WTC11 (cell line): ENCODE measurements around the gene GID4. TPM values are rescaled to one million over a fixed set of nuclear protein-coding genes. Genes with fewer than 3 reads are reported as not detected.

ENCODE experiments used
- ATAC-seq: fragments of 200-7000 bp; cut with Tn5 transposase; 2 replicates; pipeline ENCODE4 v1.10.0; 2021; ENCODE audit warnings: mild to moderate bottlenecking, moderate library complexity
- CTCF ChIA-PET: fragments of 300-600 bp; sonication (Branson Sonifier 250); formaldehyde crosslinking; loops from one replicate; lab custom pipeline; 2021; ENCODE audit warnings: antibody characterized with exemption; lab: Charles Lee
- POLR2A ChIA-PET: fragments of 350-600 bp; sonication (Branson Sonifier 250); formaldehyde crosslinking; loops from one replicate; lab custom pipeline; 2021; ENCODE audit warnings: antibody characterized with exemption; lab: Charles Lee
- DNase-seq: peaks from one replicate; pipeline ENCODE4 v3.0.0; 2021; ENCODE audit warnings: low spot score
- H3K27ac Mint-ChIP-seq: 2 replicates; pipeline ENCODE4 v1.8.0; 2021; ENCODE audit warnings: mixed read lengths
- H3K27me3 Mint-ChIP-seq: 2 replicates; pipeline ENCODE4 v1.8.0; 2021; ENCODE audit warnings: low read depth, mild to moderate bottlenecking, moderate library complexity, mixed read lengths
- H3K36me3 Mint-ChIP-seq: 2 replicates; pipeline ENCODE4 v1.8.0; 2021; ENCODE audit warnings: mixed read lengths
- H3K4me1 Mint-ChIP-seq: 2 replicates; pipeline ENCODE4 v1.8.0; 2022; ENCODE audit warnings: mixed read lengths
- H3K4me3 Mint-ChIP-seq: 2 replicates; pipeline ENCODE4 v1.8.0; 2021; ENCODE audit warnings: mild to moderate bottlenecking, moderate library complexity, mixed read lengths
- H3K9me3 Mint-ChIP-seq: 2 replicates; pipeline ENCODE4 v1.8.0; 2021; ENCODE audit warnings: mixed read lengths
- EMX1 ChIP-seq: fragments of 250-450 bp; sonication (Bioruptor Pico); IDR thresholded peaks from 2 replicates; pipeline ENCODE4 v1.8.0; 2021; ENCODE audit warnings: mild to moderate bottlenecking
- ESRRA ChIP-seq: sonication (generic); formaldehyde crosslinking; IDR thresholded peaks from 2 replicates; pipeline ENCODE4 v1.8.1; 2022; ENCODE audit warnings: mild to moderate bottlenecking, missing genetic modification reagents, borderline replicate concordance
- FOXJ3 ChIP-seq: sonication (generic); formaldehyde crosslinking; IDR thresholded peaks from 2 replicates; pipeline ENCODE4 v1.9.0; 2021; ENCODE audit warnings: missing genetic modification reagents, mild to moderate bottlenecking, borderline replicate concordance
- FOXP4 ChIP-seq: sonication (generic); formaldehyde crosslinking; IDR thresholded peaks from 2 replicates; pipeline ENCODE4 v1.8.0; 2022; ENCODE audit warnings: mild to moderate bottlenecking, missing genetic modification reagents
- HMGA2 ChIP-seq: fragments of 250-450 bp; sonication (Bioruptor Pico); IDR thresholded peaks from 2 replicates; pipeline ENCODE4 v1.4.0; 2021; ENCODE audit warnings: mild to moderate bottlenecking, moderate library complexity
- KAT7 ChIP-seq: sonication (generic); formaldehyde crosslinking; IDR thresholded peaks from 2 replicates; pipeline ENCODE4 v1.8.1; 2023; ENCODE audit warnings: missing genetic modification reagents, mild to moderate bottlenecking, borderline replicate concordance
- MYBL2 ChIP-seq: sonication (generic); formaldehyde crosslinking; IDR thresholded peaks from 2 replicates; pipeline ENCODE4 v1.8.1; 2023; ENCODE audit warnings: mild to moderate bottlenecking, moderate library complexity, missing genetic modification reagents
- NFE2L1 ChIP-seq: sonication (generic); formaldehyde crosslinking; IDR thresholded peaks from 2 replicates; pipeline ENCODE4 v1.8.1; 2023; ENCODE audit warnings: missing genetic modification reagents
- NR3C1 ChIP-seq: sonication (generic); formaldehyde crosslinking; conservative IDR thresholded peaks from 2 replicates; pipeline ENCODE4 v1.8.1; 2023; ENCODE audit warnings: low read depth, mild to moderate bottlenecking, missing genetic modification reagents
- OVOL2 ChIP-seq: fragments of 250-450 bp; sonication (Bioruptor Pico); IDR thresholded peaks from 2 replicates; pipeline ENCODE4 v1.9.0; 2021; ENCODE audit warnings: mild to moderate bottlenecking, borderline replicate concordance
- RELA ChIP-seq: sonication (generic); formaldehyde crosslinking; IDR thresholded peaks from 2 replicates; pipeline ENCODE4 v1.8.1; 2022; ENCODE audit warnings: missing genetic modification reagents, mild to moderate bottlenecking, borderline replicate concordance
- TCF7 ChIP-seq: sonication (generic); formaldehyde crosslinking; IDR thresholded peaks from 2 replicates; pipeline ENCODE4 v1.8.0; 2022; ENCODE audit warnings: mild to moderate bottlenecking, low read depth, missing genetic modification reagents, moderate library complexity
- ZNF121 ChIP-seq: sonication (generic); formaldehyde crosslinking; IDR thresholded peaks from 2 replicates; pipeline ENCODE4 v1.8.0; 2023; ENCODE audit warnings: missing genetic modification reagents
- ZNF232 ChIP-seq: sonication (generic); formaldehyde crosslinking; IDR thresholded peaks from 2 replicates; pipeline ENCODE4 v1.8.0; 2022; ENCODE audit warnings: mild to moderate bottlenecking, missing genetic modification reagents
- ZNF317 ChIP-seq: sonication (generic); formaldehyde crosslinking; IDR thresholded peaks from 2 replicates; pipeline ENCODE4 v1.8.1; 2023; ENCODE audit warnings: low read depth, mild to moderate bottlenecking, moderate library complexity, missing genetic modification reagents, borderline replicate concordance
- ZSCAN18 ChIP-seq: fragments of 250-450 bp; sonication (Bioruptor Pico); IDR thresholded peaks from 2 replicates; pipeline ENCODE4 v2.1.2; 2022; ENCODE audit warnings: mild to moderate bottlenecking, moderate library complexity
- total RNA-seq: library from RNA; stranded (reverse); gene quantifications from 3 replicates; pipeline ENCODE4 v1.2.3, GENCODE V29; 2021
- TF ChIP-seq, protein P1 (sequence below): fragments of 200-600 bp; IDR thresholded peaks from 2 replicates; pipeline ENCODE4 v1.8.0; 2022; ENCODE audit warnings: antibody characterized with exemption
- TF ChIP-seq, protein P2 (sequence below): fragments of 250-450 bp; sonication (Bioruptor Pico); IDR thresholded peaks from 2 replicates; pipeline ENCODE4 v1.9.0; 2021; ENCODE audit warnings: moderate library complexity, mild to moderate bottlenecking, inconsistent platforms, borderline replicate concordance
- TF ChIP-seq, protein P3 (sequence below): sonication (generic); formaldehyde crosslinking; IDR thresholded peaks from 2 replicates; pipeline ENCODE4 v1.8.1; 2022; ENCODE audit warnings: mild to moderate bottlenecking, moderate library complexity, missing genetic modification reagents
- TF ChIP-seq, protein P4 (sequence below): fragments of 250-450 bp; sonication (Bioruptor Pico); conservative IDR thresholded peaks from 2 replicates; pipeline ENCODE4 v1.9.0; 2021; ENCODE audit warnings: mild to moderate bottlenecking
- TF ChIP-seq, protein P5 (sequence below): sonication (generic); formaldehyde crosslinking; IDR thresholded peaks from 2 replicates; pipeline ENCODE4 v1.8.0; 2022; ENCODE audit warnings: missing genetic modification reagents

The GID4 gene
- total RNA-seq, 1 experiment from 2014 or later, result 16.0 TPM

GRCh38 chr17:18035704-18036103, 3.5 kb upstream of the GID4 start (continued):
- TF ChIP-seq FOXP4 (CRISPR knock-in tag), result no peak
- TF ChIP-seq, protein P1, sequence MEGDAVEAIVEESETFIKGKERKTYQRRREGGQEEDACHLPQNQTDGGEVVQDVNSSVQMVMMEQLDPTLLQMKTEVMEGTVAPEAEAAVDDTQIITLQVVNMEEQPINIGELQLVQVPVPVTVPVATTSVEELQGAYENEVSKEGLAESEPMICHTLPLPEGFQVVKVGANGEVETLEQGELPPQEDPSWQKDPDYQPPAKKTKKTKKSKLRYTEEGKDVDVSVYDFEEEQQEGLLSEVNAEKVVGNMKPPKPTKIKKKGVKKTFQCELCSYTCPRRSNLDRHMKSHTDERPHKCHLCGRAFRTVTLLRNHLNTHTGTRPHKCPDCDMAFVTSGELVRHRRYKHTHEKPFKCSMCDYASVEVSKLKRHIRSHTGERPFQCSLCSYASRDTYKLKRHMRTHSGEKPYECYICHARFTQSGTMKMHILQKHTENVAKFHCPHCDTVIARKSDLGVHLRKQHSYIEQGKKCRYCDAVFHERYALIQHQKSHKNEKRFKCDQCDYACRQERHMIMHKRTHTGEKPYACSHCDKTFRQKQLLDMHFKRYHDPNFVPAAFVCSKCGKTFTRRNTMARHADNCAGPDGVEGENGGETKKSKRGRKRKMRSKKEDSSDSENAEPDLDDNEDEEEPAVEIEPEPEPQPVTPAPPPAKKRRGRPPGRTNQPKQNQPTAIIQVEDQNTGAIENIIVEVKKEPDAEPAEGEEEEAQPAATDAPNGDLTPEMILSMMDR, result no peak
- no peak for TF ChIP-seq HMGA2 (CRISPR knock-in tag)
- TF ChIP-seq ZNF121 (CRISPR knock-in tag), result no peak
- no peak for TF ChIP-seq TCF7
- TF ChIP-seq ZNF232, result no peak
- no peak for TF ChIP-seq NFE2L1 (CRISPR knock-in tag)
- TF ChIP-seq ZSCAN18, result no peak
- TF ChIP-seq, protein P2, sequence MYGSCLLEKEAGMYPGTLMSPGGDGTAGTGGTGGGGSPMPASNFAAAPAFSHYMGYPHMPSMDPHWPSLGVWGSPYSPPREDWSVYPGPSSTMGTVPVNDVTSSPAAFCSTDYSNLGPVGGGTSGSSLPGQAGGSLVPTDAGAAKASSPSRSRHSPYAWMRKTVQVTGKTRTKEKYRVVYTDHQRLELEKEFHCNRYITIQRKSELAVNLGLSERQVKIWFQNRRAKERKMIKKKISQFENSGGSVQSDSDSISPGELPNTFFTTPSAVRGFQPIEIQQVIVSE (CRISPR knock-in tag), result no peak
- TF ChIP-seq, protein P3, sequence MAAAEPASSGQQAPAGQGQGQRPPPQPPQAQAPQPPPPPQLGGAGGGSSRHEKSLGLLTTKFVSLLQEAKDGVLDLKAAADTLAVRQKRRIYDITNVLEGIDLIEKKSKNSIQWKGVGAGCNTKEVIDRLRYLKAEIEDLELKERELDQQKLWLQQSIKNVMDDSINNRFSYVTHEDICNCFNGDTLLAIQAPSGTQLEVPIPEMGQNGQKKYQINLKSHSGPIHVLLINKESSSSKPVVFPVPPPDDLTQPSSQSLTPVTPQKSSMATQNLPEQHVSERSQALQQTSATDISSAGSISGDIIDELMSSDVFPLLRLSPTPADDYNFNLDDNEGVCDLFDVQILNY (CRISPR knock-in tag), result no peak
- no peak for TF ChIP-seq FOXJ3 (CRISPR knock-in tag)
- no peak for TF ChIP-seq RELA
- TF ChIP-seq MYBL2 (CRISPR knock-in tag), result no peak
- TF ChIP-seq NR3C1 (CRISPR knock-in tag), result no peak

DNA sequence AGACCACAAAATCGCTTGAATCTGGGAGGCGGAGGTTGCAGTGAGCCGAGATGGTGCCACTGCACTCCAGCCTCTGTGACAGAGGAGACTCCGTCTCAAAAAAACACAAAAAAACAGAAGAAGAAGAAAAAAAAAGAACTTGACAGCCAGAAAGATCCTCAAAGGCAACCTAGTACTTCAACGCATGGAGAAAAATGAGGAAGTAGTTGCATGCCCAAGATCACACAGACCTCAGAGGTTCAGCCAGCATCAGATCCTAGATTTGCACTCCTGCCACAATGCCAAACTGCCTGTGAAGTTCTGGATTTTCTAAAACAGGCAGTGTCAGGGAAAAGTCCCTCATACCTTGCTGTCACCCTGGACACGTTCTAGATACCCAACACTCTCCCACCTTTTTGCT, 1.7 kb upstream of the GID4 start:
- Mint-ChIP-seq H3K27me3 (no peaks in the 10 kb centered on the region; the same call in 1 of the 2 replicates), H3K4me1 (peaks cover 26% of the 10 kb centered on the region), H3K4me3 (peak overlapping the region; percentile 89), H3K27ac (no peak overlapping the region), H3K36me3 (no peaks in the 10 kb centered on the region), H3K9me3 (no peaks in the 10 kb centered on the region)
- POLR2A ChIA-PET, result no interaction called here
- CTCF ChIA-PET, result interaction anchor here (1.0 kb wide), 1 partner anchor 147 kb away, joined by 4 read pairs; no protein-coding TSS in a partner anchor
- ATAC-seq (no peak), DNase-seq (no peak)
- TF ChIP-seq OVOL2 (CRISPR knock-in tag), result no peak
- TF ChIP-seq, protein P1, result no peak
- TF ChIP-seq ZNF317 (CRISPR knock-in tag), result no peak
- TF ChIP-seq, protein P4, sequence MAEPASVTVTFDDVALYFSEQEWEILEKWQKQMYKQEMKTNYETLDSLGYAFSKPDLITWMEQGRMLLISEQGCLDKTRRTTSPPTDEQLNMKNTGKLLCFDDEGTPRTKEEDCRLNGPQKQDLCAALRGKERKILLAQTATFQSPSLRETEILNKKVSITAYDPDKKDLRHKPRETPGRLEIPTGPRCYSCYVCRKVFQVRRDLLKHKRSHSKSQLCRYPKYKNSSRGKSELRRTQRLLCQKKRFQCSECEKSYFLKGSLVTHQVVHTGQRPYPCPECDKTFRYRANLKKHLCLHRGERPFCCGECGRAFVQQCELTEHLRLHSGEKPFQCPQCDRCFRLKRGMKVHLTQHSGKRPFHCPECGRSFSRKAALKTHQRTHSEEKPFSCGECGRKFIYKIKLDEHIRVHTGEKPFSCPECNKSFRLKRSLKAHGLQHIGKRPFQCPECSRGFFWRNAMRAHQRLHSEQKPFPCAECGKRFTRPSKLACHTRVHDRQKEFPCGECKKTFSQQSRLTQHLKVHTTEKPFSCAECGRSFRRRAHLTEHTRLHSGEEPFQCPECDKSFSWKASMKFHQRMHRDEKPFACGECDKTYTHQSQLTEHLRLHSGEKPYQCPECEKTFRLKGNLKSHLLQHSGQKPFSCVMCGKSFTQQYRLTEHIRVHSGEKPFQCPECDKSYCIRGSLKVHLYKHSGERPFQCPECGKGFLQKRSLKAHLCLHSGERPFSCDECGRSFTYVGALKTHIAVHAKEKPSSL (CRISPR knock-in tag), result no peak
- TF ChIP-seq, protein P5, sequence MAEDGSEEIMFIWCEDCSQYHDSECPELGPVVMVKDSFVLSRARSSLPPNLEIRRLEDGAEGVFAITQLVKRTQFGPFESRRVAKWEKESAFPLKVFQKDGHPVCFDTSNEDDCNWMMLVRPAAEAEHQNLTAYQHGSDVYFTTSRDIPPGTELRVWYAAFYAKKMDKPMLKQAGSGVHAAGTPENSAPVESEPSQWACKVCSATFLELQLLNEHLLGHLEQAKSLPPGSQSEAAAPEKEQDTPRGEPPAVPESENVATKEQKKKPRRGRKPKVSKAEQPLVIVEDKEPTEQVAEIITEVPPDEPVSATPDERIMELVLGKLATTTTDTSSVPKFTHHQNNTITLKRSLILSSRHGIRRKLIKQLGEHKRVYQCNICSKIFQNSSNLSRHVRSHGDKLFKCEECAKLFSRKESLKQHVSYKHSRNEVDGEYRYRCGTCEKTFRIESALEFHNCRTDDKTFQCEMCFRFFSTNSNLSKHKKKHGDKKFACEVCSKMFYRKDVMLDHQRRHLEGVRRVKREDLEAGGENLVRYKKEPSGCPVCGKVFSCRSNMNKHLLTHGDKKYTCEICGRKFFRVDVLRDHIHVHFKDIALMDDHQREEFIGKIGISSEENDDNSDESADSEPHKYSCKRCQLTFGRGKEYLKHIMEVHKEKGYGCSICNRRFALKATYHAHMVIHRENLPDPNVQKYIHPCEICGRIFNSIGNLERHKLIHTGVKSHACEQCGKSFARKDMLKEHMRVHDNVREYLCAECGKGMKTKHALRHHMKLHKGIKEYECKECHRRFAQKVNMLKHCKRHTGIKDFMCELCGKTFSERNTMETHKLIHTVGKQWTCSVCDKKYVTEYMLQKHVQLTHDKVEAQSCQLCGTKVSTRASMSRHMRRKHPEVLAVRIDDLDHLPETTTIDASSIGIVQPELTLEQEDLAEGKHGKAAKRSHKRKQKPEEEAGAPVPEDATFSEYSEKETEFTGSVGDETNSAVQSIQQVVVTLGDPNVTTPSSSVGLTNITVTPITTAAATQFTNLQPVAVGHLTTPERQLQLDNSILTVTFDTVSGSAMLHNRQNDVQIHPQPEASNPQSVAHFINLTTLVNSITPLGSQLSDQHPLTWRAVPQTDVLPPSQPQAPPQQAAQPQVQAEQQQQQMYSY, result no peak
- no peak for TF ChIP-seq KAT7 (CRISPR knock-in tag)
- no peak for TF ChIP-seq ESRRA (CRISPR knock-in tag)
- no peak for TF ChIP-seq EMX1 (CRISPR knock-in tag)
